Activated gamma-delta T cell treated with Interleukin-2 at 50 U/mL for 16 hours (primary cell): Measurements from ENCODE around the gene DHRS9.
A peak's percentile ranks its signal among the peaks of the same experiment; 100 is the strongest.
"Not testable (repeated sequence)": the region's sequence is repeated elsewhere in the genome, so short reads cannot be mapped to it uniquely, and the experiment has no call there.

Experiments used
- DNase-seq: peaks from one replicate; pipeline ENCODE4 v3.0.0-alpha.2; 2020

The DHRS9 gene

GRCh38 chr2:169095621-169096105, 26.3 kb downstream of the DHRS9 start:
- no peak for DNase-seq

GRCh38 chr2:169104848-169105247, 35.5 kb downstream of the DHRS9 start:
- DNase-seq = no peak

- no peak for DNase-seq
Measured at GRCh38 chr2:169105476-169105875, 36.1 kb downstream of the DHRS9 start.

- no peak for DNase-seq
Measured at GRCh38 chr2:169106134-169106533, 36.8 kb downstream of the DHRS9 start.

- no peak for DNase-seq
Measured at GRCh38 chr2:169106563-169107545, 37.5 kb downstream of the DHRS9 start.

- DNase-seq = peak; percentile 32
Measured at GRCh38 chr2:169107645-169108044, 38.3 kb downstream of the DHRS9 start.

- no peak for DNase-seq
Measured at GRCh38 chr2:169108099-169108884, 38.9 kb downstream of the DHRS9 start.

- DNase-seq = peak; percentile 76
Measured at GRCh38 chr2:169109502-169110409, 40.4 kb downstream of the DHRS9 start.

GRCh38 chr2:169110419-169110818, 41.1 kb downstream of the DHRS9 start:
- no peak for DNase-seq

GRCh38 chr2:169110916-169111315, 41.6 kb downstream of the DHRS9 start:
- no peak for DNase-seq

GRCh38 chr2:169112841-169113240, 43.5 kb downstream of the DHRS9 start:
- DNase-seq = no peak

- DNase-seq = no peak
Measured at GRCh38 chr2:169114056-169114455, 44.7 kb downstream of the DHRS9 start.

GRCh38 chr2:169116327-169116726, 47.0 kb downstream of the DHRS9 start:
- DNase-seq = no peak

- DNase-seq = no peak
Measured at GRCh38 chr2:169116993-169117392, 47.6 kb downstream of the DHRS9 start.

- DNase-seq = no peak
Measured at GRCh38 chr2:169118060-169118459, 48.7 kb downstream of the DHRS9 start.

GRCh38 chr2:169119123-169119760, 49.9 kb downstream of the DHRS9 start:
- DNase-seq = no peak

- no peak for DNase-seq
Measured at GRCh38 chr2:169119851-169120250, 50.5 kb downstream of the DHRS9 start.

GRCh38 chr2:169129703-169130243, 60.4 kb downstream of the DHRS9 start:
- no peak for DNase-seq

- DNase-seq = no peak
Measured at GRCh38 chr2:169131587-169132512, 62.5 kb downstream of the DHRS9 start.

- not testable (repeated sequence) for DNase-seq
Measured at GRCh38 chr2:169134272-169134671, 64.9 kb downstream of the DHRS9 start.

GRCh38 chr2:169136428-169136827, 67.1 kb downstream of the DHRS9 start:
- not testable (repeated sequence) for DNase-seq
